Measurements from ENCODE around the gene PLEKHH2. TPM values are rescaled to one million over a fixed set of nuclear protein-coding genes. Genes with fewer than 3 reads are reported as not detected.
A peak's percentile ranks its signal among the peaks of the same experiment; 100 is the strongest.

PLEKHH2 gene
- total RNA-seq, 4 donors from 2014 or later, result 6.8 to 77.3 (median 11.5) TPM

- Histone ChIP-seq H3K9me3 (no peaks in the 10 kb centered on the region), H3K36me3 (peaks cover 3% of the 10 kb centered on the region), H3K4me1 (no peaks in the 10 kb centered on the region), H3K27me3 (no peaks in the 10 kb centered on the region), H3K27ac (no peak overlapping the region), H3K4me3 (no peak overlapping the region)
- no peak for TF ChIP-seq CTCF (IDR thresholded peaks at IDR 0.05)
- DNase-seq (ENCODE audit: low spot score in 2 of 2), result no peak
- WGBS, result 91% methylated on average over 1 of the region's 1 CpG
Measured at GRCh38 chr2:43731211-43731610, 94.2 kb downstream of the PLEKHH2 start.

- H3K36me3 ChIP-seq, result peaks cover 12% of the 10 kb centered on the region
- TF ChIP-seq EP300 (IDR thresholded peaks at IDR 0.05) (no peak), POLR2AphosphoS5 (IDR thresholded peaks at IDR 0.05) (no peak), POLR2A (IDR thresholded peaks at IDR 0.05) (no peak), CTCF (IDR thresholded peaks at IDR 0.05) (no peak)
Measured at GRCh38 chr2:43736637-43737036, 99.6 kb downstream of the PLEKHH2 start.

GRCh38 chr2:43737097-43737854 is 100.2 kb downstream of the PLEKHH2 start:
- no peaks in the 10 kb centered on the region for H3K9me3 ChIP-seq
- H3K4me1 ChIP-seq, result no peaks in the 10 kb centered on the region
- H3K27ac ChIP-seq, result no peak overlapping the region
- peaks cover 12% of the 10 kb centered on the region for H3K36me3 ChIP-seq
- TF ChIP-seq POLR2A (IDR thresholded peaks at IDR 0.05) (no peak), EP300 (IDR thresholded peaks at IDR 0.05) (no peak), POLR2AphosphoS5 (IDR thresholded peaks at IDR 0.05) (no peak), CTCF (IDR thresholded peaks at IDR 0.05) (no peak)
- H3K4me3 ChIP-seq, result no peak overlapping the region
- WGBS, result 77% methylated on average over 8 of the region's 8 CpGs
- DNase-seq (ENCODE audit: low spot score in 2 of 2), result peak in 1 of 2 donors; percentile 70
- no peaks in the 10 kb centered on the region for H3K27me3 ChIP-seq

More at GRCh38 chr2:43736637-43737036, 99.6 kb downstream of the PLEKHH2 start:
- no peaks in the 10 kb centered on the region for H3K27me3 ChIP-seq
- no peak overlapping the region for H3K4me3 ChIP-seq
- no peak for DNase-seq (ENCODE audit: low spot score in 2 of 2)
- H3K9me3 ChIP-seq, result no peaks in the 10 kb centered on the region
- 85% methylated on average over 6 of the region's 6 CpGs for WGBS
- no peak overlapping the region for H3K27ac ChIP-seq
- H3K4me1 ChIP-seq, result no peaks in the 10 kb centered on the region

GRCh38 chr2:43737855-43738254 is 100.8 kb downstream of the PLEKHH2 start:
- Histone ChIP-seq H3K27me3 (no peaks in the 10 kb centered on the region), H3K36me3 (peaks cover 12% of the 10 kb centered on the region), H3K27ac (no peak overlapping the region), H3K9me3 (no peaks in the 10 kb centered on the region), H3K4me3 (no peak overlapping the region), H3K4me1 (no peaks in the 10 kb centered on the region)
- 94% methylated on average over 2 of the region's 2 CpGs for WGBS
- TF ChIP-seq CTCF (IDR thresholded peaks at IDR 0.05), result no peak
- no peak for TF ChIP-seq POLR2A (IDR thresholded peaks at IDR 0.05)
- TF ChIP-seq POLR2AphosphoS5 (IDR thresholded peaks at IDR 0.05), result no peak
- TF ChIP-seq EP300 (IDR thresholded peaks at IDR 0.05), result no peak
- DNase-seq (ENCODE audit: low spot score in 2 of 2), result no peak

- peaks cover 12% of the 10 kb centered on the region for H3K36me3 ChIP-seq
- WGBS, result 91% methylated on average over 2 of the region's 2 CpGs
- no peak overlapping the region for H3K27ac ChIP-seq
- H3K4me1 ChIP-seq, result no peaks in the 10 kb centered on the region
- TF ChIP-seq CTCF (IDR thresholded peaks at IDR 0.05) (no peak), POLR2A (IDR thresholded peaks at IDR 0.05) (no peak)
- no peaks in the 10 kb centered on the region for H3K9me3 ChIP-seq
- H3K4me3 ChIP-seq, result no peak overlapping the region
- no peak for DNase-seq (ENCODE audit: low spot score in 2 of 2)
- H3K27me3 ChIP-seq, result no peaks in the 10 kb centered on the region
Measured at GRCh38 chr2:43738257-43738656, 101.2 kb downstream of the PLEKHH2 start.

Data from suprapubic skin (tissue), 4 donors.